ENCODE data around the gene AGPAT4.
A peak's percentile ranks its signal among the peaks of the same experiment; 100 is the strongest.
"Not testable (repeated sequence)": the region's sequence is repeated elsewhere in the genome, so short reads cannot be mapped to it uniquely, and the experiment has no call there.

Gene AGPAT4

GRCh38 chr6:161230339-161230738 is 43.5 kb downstream of the AGPAT4 start:
- Mint-ChIP-seq H3K4me1 (peaks cover 59% of the 10 kb centered on the region), H3K27ac (no peak overlapping the region), H3K9me3 (no peaks in the 10 kb centered on the region), H3K4me3 (no peak overlapping the region), H3K36me3 (peaks cover 10% of the 10 kb centered on the region)
- DNase-seq (ENCODE audit: low spot score in 2 of 2) (no peak), ATAC-seq (no peak)

GRCh38 chr6:161228921-161229591 is 44.8 kb downstream of the AGPAT4 start:
- peak overlapping the region; percentile 53 for H3K4me3 Mint-ChIP-seq
- H3K4me1 Mint-ChIP-seq: peaks cover 66% of the 10 kb centered on the region
- ATAC-seq (peak; percentile 93), DNase-seq (ENCODE audit: low spot score in 2 of 2) (no peak)
- H3K36me3 Mint-ChIP-seq: peaks cover 15% of the 10 kb centered on the region
- H3K9me3 Mint-ChIP-seq: peaks cover 4% of the 10 kb centered on the region
- peak overlapping the region; percentile 11 for H3K27ac Mint-ChIP-seq

- Mint-ChIP-seq H3K4me1 (peaks cover 75% of the 10 kb centered on the region), H3K27ac (peak overlapping the region; percentile 43), H3K36me3 (peaks cover 15% of the 10 kb centered on the region), H3K4me3 (peak overlapping the region; percentile 53), H3K9me3 (peaks cover 4% of the 10 kb centered on the region)
- DNase-seq (ENCODE audit: low spot score in 2 of 2): no peak
- ATAC-seq: peak; percentile 33
Measured at GRCh38 chr6:161228096-161228495, 45.8 kb downstream of the AGPAT4 start.

- Mint-ChIP-seq H3K9me3 (peaks cover 4% of the 10 kb centered on the region), H3K4me3 (peak overlapping the region; percentile 70), H3K36me3 (peaks cover 15% of the 10 kb centered on the region), H3K27ac (peak overlapping the region; percentile 94), H3K4me1 (peaks cover 80% of the 10 kb centered on the region)
- DNase-seq (ENCODE audit: low spot score in 2 of 2) (no peak), ATAC-seq (no peak)
Measured at GRCh38 chr6:161227004-161227960, 46.6 kb downstream of the AGPAT4 start.

- ATAC-seq (peak; percentile 65), DNase-seq (ENCODE audit: low spot score in 2 of 2) (peak; percentile 25 to 59)
- Mint-ChIP-seq H3K36me3 (peaks cover 15% of the 10 kb centered on the region), H3K27ac (peak overlapping the region; percentile 94), H3K4me1 (peaks cover 74% of the 10 kb centered on the region), H3K9me3 (peaks cover 4% of the 10 kb centered on the region), H3K4me3 (peak overlapping the region; percentile 70)
Measured at GRCh38 chr6:161226009-161226964, 47.6 kb downstream of the AGPAT4 start.

- peaks cover 4% of the 10 kb centered on the region for H3K9me3 Mint-ChIP-seq
- peaks cover 74% of the 10 kb centered on the region for H3K4me1 Mint-ChIP-seq
- H3K27ac Mint-ChIP-seq: peak overlapping the region; percentile 94
- DNase-seq (ENCODE audit: low spot score in 2 of 2) (no peak), ATAC-seq (no peak)
- peaks cover 15% of the 10 kb centered on the region for H3K36me3 Mint-ChIP-seq
- H3K4me3 Mint-ChIP-seq: peak overlapping the region; percentile 70
Measured at GRCh38 chr6:161225681-161226008, 48.2 kb downstream of the AGPAT4 start.

GRCh38 chr6:161224951-161225680 is 48.7 kb downstream of the AGPAT4 start:
- H3K4me3 Mint-ChIP-seq: peak overlapping the region; percentile 70
- H3K9me3 Mint-ChIP-seq; DNase-seq (ENCODE audit: low spot score in 2 of 2); ATAC-seq: not testable (repeated sequence)
- H3K27ac Mint-ChIP-seq: peak overlapping the region; percentile 8
- H3K36me3 Mint-ChIP-seq: peaks cover 15% of the 10 kb centered on the region
- peaks cover 73% of the 10 kb centered on the region for H3K4me1 Mint-ChIP-seq

- DNase-seq (ENCODE audit: low spot score in 2 of 2): no peak
- Mint-ChIP-seq H3K9me3 (peaks cover 4% of the 10 kb centered on the region), H3K4me3 (no peak overlapping the region), H3K36me3 (peaks cover 15% of the 10 kb centered on the region), H3K27ac (peak overlapping the region; percentile 20), H3K4me1 (peaks cover 58% of the 10 kb centered on the region)
- ATAC-seq: peak; percentile 17
Measured at GRCh38 chr6:161223646-161224045, 50.2 kb downstream of the AGPAT4 start.

GRCh38 chr6:161222706-161223234 is 51.1 kb downstream of the AGPAT4 start:
- Mint-ChIP-seq H3K36me3 (peaks cover 15% of the 10 kb centered on the region), H3K4me3 (no peak overlapping the region), H3K27ac (no peak overlapping the region), H3K4me1 (peaks cover 55% of the 10 kb centered on the region), H3K9me3 (peaks cover 4% of the 10 kb centered on the region)
- DNase-seq (ENCODE audit: low spot score in 2 of 2) (no peak), ATAC-seq (no peak)

- no peak for ATAC-seq
- Mint-ChIP-seq H3K4me1 (peaks cover 39% of the 10 kb centered on the region), H3K4me3 (no peak overlapping the region), H3K27ac (no peak overlapping the region), H3K36me3 (peaks cover 11% of the 10 kb centered on the region), H3K9me3 (peaks cover 4% of the 10 kb centered on the region)
- no peak for DNase-seq (ENCODE audit: low spot score in 2 of 2)
Measured at GRCh38 chr6:161220346-161220745, 53.5 kb downstream of the AGPAT4 start.

- DNase-seq (ENCODE audit: low spot score in 2 of 2) (no peak), ATAC-seq (no peak)
- no peak overlapping the region for H3K4me3 Mint-ChIP-seq
- H3K27ac Mint-ChIP-seq: no peak overlapping the region
- no peaks in the 10 kb centered on the region for H3K9me3 Mint-ChIP-seq
- peaks cover 33% of the 10 kb centered on the region for H3K4me1 Mint-ChIP-seq
- H3K36me3 Mint-ChIP-seq: peaks cover 6% of the 10 kb centered on the region
Measured at GRCh38 chr6:161219680-161220079, 54.2 kb downstream of the AGPAT4 start.

- H3K27ac Mint-ChIP-seq: no peak overlapping the region
- peaks cover 26% of the 10 kb centered on the region for H3K4me1 Mint-ChIP-seq
- ATAC-seq: no peak
- DNase-seq (ENCODE audit: low spot score in 2 of 2): no peak
- H3K9me3 Mint-ChIP-seq: no peaks in the 10 kb centered on the region
- H3K36me3 Mint-ChIP-seq: peaks cover 6% of the 10 kb centered on the region
- H3K4me3 Mint-ChIP-seq: no peak overlapping the region
Measured at GRCh38 chr6:161218222-161218621, 55.6 kb downstream of the AGPAT4 start.

- DNase-seq (ENCODE audit: low spot score in 2 of 2) (no peak), ATAC-seq (no peak)
- Mint-ChIP-seq H3K27ac (no peak overlapping the region), H3K4me3 (no peak overlapping the region), H3K36me3 (peaks cover 6% of the 10 kb centered on the region), H3K9me3 (no peaks in the 10 kb centered on the region), H3K4me1 (peaks cover 20% of the 10 kb centered on the region)
Measured at GRCh38 chr6:161217628-161218027, 56.2 kb downstream of the AGPAT4 start.

GRCh38 chr6:161216616-161217205 is 57.1 kb downstream of the AGPAT4 start:
- Mint-ChIP-seq H3K9me3 (no peaks in the 10 kb centered on the region), H3K4me1 (peaks cover 19% of the 10 kb centered on the region), H3K36me3 (peaks cover 6% of the 10 kb centered on the region), H3K27ac (no peak overlapping the region), H3K4me3 (no peak overlapping the region)
- DNase-seq (ENCODE audit: low spot score in 2 of 2) (no peak), ATAC-seq (no peak)

Data from stimulated activated effector memory CD8-positive, alpha-beta T cell treated with anti-CD3 and anti-CD28 coated beads, Interleukin-12 subunit alpha, Interleukin-12 subunit beta, amount 100 ng/mL, for 72 hours (primary cell).